ENCODE measurements around the gene FLNC. TPM values are rescaled to one million over a fixed set of nuclear protein-coding genes. Genes with fewer than 3 reads are reported as not detected.

The FLNC gene
- total RNA-seq, 4 donors from 2014 or later, result 5.7 to 12.6 (median 9.3) TPM

- DNase-seq, result no peak
- Histone ChIP-seq H3K4me3 (replicated peaks in 1 of 3) (no peak overlapping the region), H3K4me1 (peaks cover 12 to 17% of the 10 kb centered on the region in 2 donors), H3K27me3 (no peaks in the 10 kb centered on the region), H3K9me3 (no peaks in the 10 kb centered on the region), H3K36me3 (peaks cover 0 to 3% of the 10 kb centered on the region in 2 donors), H3K27ac (no peak overlapping the region)
- TF ChIP-seq POLR2A (IDR thresholded peaks at IDR 0.05) (no peak), CTCF (IDR thresholded peaks at IDR 0.05) (no peak)
- 99% methylated on average over 4 of the region's 5 CpGs for WGBS, 2 donors
- intact Hi-C loops (cut with DNase I), result no loop called here
Measured at GRCh38 chr7:128871050-128871449, 40.8 kb downstream of the FLNC start.

- Histone ChIP-seq H3K4me1 (peaks cover 12 to 17% of the 10 kb centered on the region in 2 donors), H3K4me3 (replicated peaks in 1 of 3) (no peak overlapping the region), H3K36me3 (no peaks in the 10 kb centered on the region), H3K9me3 (no peaks in the 10 kb centered on the region), H3K27me3 (no peaks in the 10 kb centered on the region), H3K27ac (no peak overlapping the region)
- TF ChIP-seq CTCF (IDR thresholded peaks at IDR 0.05), result no peak
- TF ChIP-seq POLR2A (IDR thresholded peaks at IDR 0.05), result no peak
- intact Hi-C loops (cut with DNase I), result no loop called here
- DNase-seq, result no peak
- 66 to 72% methylated on average over 9 to 10 of the region's 13 CpGs for WGBS, 2 donors
Measured at GRCh38 chr7:128872394-128872824, 42.2 kb downstream of the FLNC start.

GRCh38 chr7:128873234-128873633, 43.0 kb downstream of the FLNC start:
- DNase-seq, result no peak
- H3K4me1 ChIP-seq, result peaks cover 12 to 17% of the 10 kb centered on the region in 2 donors
- no peaks in the 10 kb centered on the region for H3K27me3 ChIP-seq
- H3K36me3 ChIP-seq, result no peaks in the 10 kb centered on the region
- WGBS, 2 donors, result 58 to 84% methylated on average over 4 to 7 of the region's 9 CpGs
- no peaks in the 10 kb centered on the region for H3K9me3 ChIP-seq
- H3K4me3 ChIP-seq (replicated peaks in 1 of 3), result no peak overlapping the region
- intact Hi-C loops (cut with DNase I), result no loop called here
- H3K27ac ChIP-seq, result no peak overlapping the region
- no peak for TF ChIP-seq CTCF (IDR thresholded peaks at IDR 0.05)
- TF ChIP-seq POLR2A (IDR thresholded peaks at IDR 0.05), result no peak

GRCh38 chr7:128874140-128875031, 44.2 kb downstream of the FLNC start:
- intact Hi-C loops (cut with DNase I), result no loop called here
- Histone ChIP-seq H3K4me3 (replicated peaks in 1 of 3) (no peak overlapping the region), H3K27ac (no peak overlapping the region), H3K36me3 (no peaks in the 10 kb centered on the region), H3K27me3 (no peaks in the 10 kb centered on the region), H3K9me3 (no peaks in the 10 kb centered on the region), H3K4me1 (peaks cover 5 to 7% of the 10 kb centered on the region in 2 donors)
- TF ChIP-seq POLR2A (IDR thresholded peaks at IDR 0.05), result no peak
- TF ChIP-seq CTCF (IDR thresholded peaks at IDR 0.05), result no peak
- no peak for DNase-seq
- WGBS, 2 donors, result 63 to 70% methylated on average over 15 to 17 of the region's 22 CpGs

- 76 to 82% methylated on average over 8 of the region's 8 CpGs for WGBS, 2 donors
- Histone ChIP-seq H3K4me1 (no peaks in the 10 kb centered on the region), H3K27me3 (no peaks in the 10 kb centered on the region), H3K27ac (no peak overlapping the region), H3K36me3 (no peaks in the 10 kb centered on the region), H3K4me3 (replicated peaks in 1 of 3) (no peak overlapping the region), H3K9me3 (no peaks in the 10 kb centered on the region)
- no peak for TF ChIP-seq CTCF (IDR thresholded peaks at IDR 0.05)
- TF ChIP-seq POLR2A (IDR thresholded peaks at IDR 0.05), result no peak
- intact Hi-C loops (cut with DNase I), result no loop called here
- no peak for DNase-seq
Measured at GRCh38 chr7:128875523-128875948, 45.3 kb downstream of the FLNC start.
